ENCODE results near the gene RRP15. TPM values are rescaled to one million over a fixed set of nuclear protein-coding genes. Genes with fewer than 3 reads are reported as not detected.

RRP15 gene
- total RNA-seq, 1 donor from 2014 or later, result 20.8 TPM

GRCh38 chr1:218336328-218336727 lies 51.2 kb downstream of the RRP15 start:
- Histone ChIP-seq H3K27ac (replicated peaks) (no peak overlapping the region), H3K9me3 (replicated peaks) (no peaks in the 10 kb centered on the region), H3K36me3 (peaks cover under 1% of the 10 kb centered on the region), H3K4me1 (no peaks in the 10 kb centered on the region), H3K4me3 (no peak overlapping the region), H3K27me3 (ENCODE audit: low read depth) (no peaks in the 10 kb centered on the region)
- DNase-seq, result no peak
- TF ChIP-seq CTCF (IDR thresholded peaks at IDR 0.05; ENCODE audit: borderline replicate concordance), result no peak
- intact Hi-C loops (cut with micrococcal nuclease), result loop anchor here (5.0 to 10.0 kb wide), 2 partner anchors 188 to 731 kb away; no protein-coding TSS in a partner anchor

- no peak overlapping the region for H3K27ac ChIP-seq (replicated peaks)
- no peaks in the 10 kb centered on the region for H3K36me3 ChIP-seq
- no peaks in the 10 kb centered on the region for H3K4me1 ChIP-seq
- no peaks in the 10 kb centered on the region for H3K27me3 ChIP-seq (ENCODE audit: low read depth)
- DNase-seq, result no peak
- intact Hi-C loops (cut with micrococcal nuclease), result loop anchor here (5.0 to 10.0 kb wide), 2 partner anchors 185 to 728 kb away; no protein-coding TSS in a partner anchor
- TF ChIP-seq CTCF (IDR thresholded peaks at IDR 0.05; ENCODE audit: borderline replicate concordance), result peak; percentile 81
- H3K4me3 ChIP-seq, result no peak overlapping the region
- H3K9me3 ChIP-seq (replicated peaks), result no peaks in the 10 kb centered on the region
Observed at GRCh38 chr1:218339267-218339831, 54.3 kb downstream of the RRP15 start.

GRCh38 chr1:218341325-218341724 lies 56.2 kb downstream of the RRP15 start:
- Histone ChIP-seq H3K36me3 (no peaks in the 10 kb centered on the region), H3K4me3 (no peak overlapping the region), H3K4me1 (peaks cover 18% of the 10 kb centered on the region), H3K27me3 (ENCODE audit: low read depth) (no peaks in the 10 kb centered on the region), H3K9me3 (replicated peaks) (no peaks in the 10 kb centered on the region), H3K27ac (replicated peaks) (no peak overlapping the region)
- no peak for DNase-seq
- intact Hi-C loops (cut with micrococcal nuclease), result no loop called here
- no peak for TF ChIP-seq CTCF (IDR thresholded peaks at IDR 0.05; ENCODE audit: borderline replicate concordance)

GRCh38 chr1:218342091-218342490 lies 57.0 kb downstream of the RRP15 start:
- Histone ChIP-seq H3K9me3 (replicated peaks) (no peaks in the 10 kb centered on the region), H3K27me3 (ENCODE audit: low read depth) (no peaks in the 10 kb centered on the region), H3K4me3 (no peak overlapping the region), H3K27ac (replicated peaks) (no peak overlapping the region), H3K36me3 (no peaks in the 10 kb centered on the region), H3K4me1 (peaks cover 23% of the 10 kb centered on the region)
- DNase-seq, result no peak
- intact Hi-C loops (cut with micrococcal nuclease), result no loop called here
- no peak for TF ChIP-seq CTCF (IDR thresholded peaks at IDR 0.05; ENCODE audit: borderline replicate concordance)

GRCh38 chr1:218344814-218345672 lies 60.0 kb downstream of the RRP15 start, which contains the start of gene TGFB2:
TSS of gene TGFB2 (plus strand) at chr1:218345336. CDS start at chr1:218346702, 1,366 bp downstream.
- Histone ChIP-seq H3K4me1 (peaks cover 50% of the 10 kb centered on the region), H3K4me3 (peak within 1 kb of the TSS; percentile 82), H3K9me3 (replicated peaks) (no peaks in the 10 kb centered on the region), H3K36me3 (no peaks in the 10 kb centered on the region), H3K27ac (replicated peaks) (peak within 1 kb of the TSS; percentile 85), H3K27me3 (ENCODE audit: low read depth) (no peaks in the 10 kb centered on the region)
- intact Hi-C loops (cut with micrococcal nuclease), result no loop called here
- DNase-seq, result no peak
- TF ChIP-seq CTCF (IDR thresholded peaks at IDR 0.05; ENCODE audit: borderline replicate concordance), result peak; percentile 31
